A549 (cell line): ENCODE results near the gene CPOX. TPM values are rescaled to one million over a fixed set of nuclear protein-coding genes. Genes with fewer than 3 reads are reported as not detected.

ENCODE experiments used
- ATAC-seq, 2 experiments: fragments of 200-7000 bp in 1 of 2; fragments of >200 bp in 1 of 2; cut with Nextera tagmentation in 1 of 2; cut with Tn5 transposase in 1 of 2; 3 replicates each; pipeline versions ENCODE4 v1.8.0 to v1.9.1; 2018 to 2020; ENCODE audit warnings: mild to moderate bottlenecking in 1 of 2, moderate library complexity in 1 of 2
- CTCF ChIA-PET: fragments of 300-600 bp; sonication (Branson Sonifier 250); formaldehyde crosslinking; extraction: SDS; loops from one replicate; lab custom pipeline; 2021; ENCODE audit warnings: antibody characterized with exemption, inconsistent platforms; lab: Yijun Ruan, JAX
- POLR2A ChIA-PET: fragments of 350-600 bp; formaldehyde crosslinking; extraction: SDS; loops from one replicate; lab custom pipeline; 2021; ENCODE audit warnings: antibody characterized with exemption, inconsistent platforms; lab: Yijun Ruan, JAX
- DNase-seq, 2 experiments: peaks; one replicate each; pipeline versions ENCODE4 v3.0.0 to v3.0.0-alpha.2; 2011 to 2016; ENCODE audit warnings: low read depth in 1 of 2, low spot score in 1 of 2
- FAIRE-seq: peaks from 2 replicates; lab custom pipeline; 2011; peaks lifted over from hg19 to GRCh38; lab: Jason Lieb, UNC
- H3K27ac ChIP-seq, 2 experiments: fragments of >200 bp; sonication (Bioruptor Twin); formaldehyde crosslinking; 3 replicates each; pipeline ENCODE4 v1.5.1; 2016 to 2017
- H3K4me1 ChIP-seq: fragments of >200 bp; sonication (Bioruptor Twin); formaldehyde crosslinking; 3 replicates; pipeline ENCODE4 v1.6.1; 2016
- H3K4me2 ChIP-seq: fragments of >200 bp; sonication (Bioruptor Twin); formaldehyde crosslinking; 3 replicates; pipeline ENCODE4 v1.6.1; 2016
- H3K4me3 ChIP-seq: fragments of >200 bp; sonication (Bioruptor Twin); formaldehyde crosslinking; 3 replicates; pipeline ENCODE4 v1.5.1; 2016
- H3K9me3 ChIP-seq: fragments of >200 bp; sonication (Bioruptor Twin); formaldehyde crosslinking; 3 replicates; pipeline ENCODE4 v1.6.1; 2016
- ATOH8 ChIP-seq: fragments of 250-450 bp; sonication (Bioruptor Pico); IDR thresholded peaks from 2 replicates; pipeline ENCODE4 v1.5.0; 2020; ENCODE audit warnings: low read depth, mild to moderate bottlenecking, moderate library complexity
- BCL3 ChIP-seq: fragments of >200 bp; sonication (Bioruptor Twin); formaldehyde crosslinking; IDR thresholded peaks from 3 replicates; pipeline ENCODE4 v1.6.1; 2016
- BHLHE40 ChIP-seq: IDR thresholded peaks from 2 replicates; pipeline ENCODE4 v1.6.1; 2012; ENCODE audit warnings: low read depth, low read length, inconsistent platforms
- CBX8 ChIP-seq: fragments of 200-600 bp; sonication (generic); IDR thresholded peaks from 2 replicates; pipeline ENCODE4 v1.6.1; 2016
- CEBPB ChIP-seq, 2 experiments: fragments of >200 bp in 1 of 2; sonication (Bioruptor Twin) in 1 of 2; formaldehyde crosslinking in 1 of 2; IDR thresholded peaks; 2 replicates each; pipeline ENCODE4 v1.6.1; 2012 to 2016
- CHD4 ChIP-seq: fragments of 200-600 bp; sonication (generic); IDR thresholded peaks from 2 replicates; pipeline ENCODE4 v1.6.1; 2016; ENCODE audit warnings: antibody characterized with exemption, mild to moderate bottlenecking, borderline replicate concordance
- CTCF ChIP-seq: fragments of >200 bp; sonication (Bioruptor Twin); formaldehyde crosslinking; IDR thresholded peaks from 3 replicates; pipeline ENCODE4 v1.5.1; 2016
- EHMT2 ChIP-seq: fragments of 200-600 bp; sonication (generic); IDR thresholded peaks from 2 replicates; pipeline ENCODE4 v1.6.1; 2016; ENCODE audit warnings: antibody characterized with exemption, low read depth, mild to moderate bottlenecking, moderate library complexity
- FOSL2 ChIP-seq, 2 experiments: fragments of 450-650 bp in 1 of 2; fragments of >200 bp in 1 of 2; sonication (Bioruptor Twin) in 1 of 2; formaldehyde crosslinking; IDR thresholded peaks; 2 replicates each; pipeline versions ENCODE4 v1.5.0 to v1.6.1; 2016 to 2020; ENCODE audit warnings: mild to moderate bottlenecking in 1 of 2, moderate library complexity in 1 of 2
- HDAC2 ChIP-seq: fragments of 200-600 bp; sonication (generic); IDR thresholded peaks from 2 replicates; pipeline ENCODE4 v1.6.1; 2016
- HEYL ChIP-seq: fragments of 250-450 bp; sonication (Bioruptor Pico); IDR thresholded peaks from 2 replicates; pipeline ENCODE4 v1.8.0; 2021; ENCODE audit warnings: mild to moderate bottlenecking, moderate library complexity
- HOXA7 ChIP-seq: fragments of 250-450 bp; sonication (Bioruptor Pico); IDR thresholded peaks from 2 replicates; pipeline ENCODE4 v1.5.0; 2020; ENCODE audit warnings: mild to moderate bottlenecking, moderate library complexity
- HOXB5 ChIP-seq: fragments of 250-450 bp; sonication (Bioruptor Pico); IDR thresholded peaks from 2 replicates; pipeline ENCODE4 v1.5.0; 2020; ENCODE audit warnings: mild to moderate bottlenecking, moderate library complexity
- KDM5A ChIP-seq: fragments of 200-600 bp; sonication (generic); IDR thresholded peaks from 2 replicates; pipeline ENCODE4 v1.6.1; 2016; ENCODE audit warnings: antibody characterized with exemption, mild to moderate bottlenecking
- MAFK ChIP-seq: fragments of 450-650 bp; IDR thresholded peaks from 2 replicates; pipeline ENCODE4 v1.6.1; 2014; ENCODE audit not compliant: partially characterized antibody
- MAX ChIP-seq: IDR thresholded peaks from 2 replicates; pipeline ENCODE4 v1.6.1; 2012
- MAZ ChIP-seq: fragments of 150-350 bp; IDR thresholded peaks from 2 replicates; pipeline ENCODE4 v1.6.1; 2014; ENCODE audit warnings: antibody characterized with exemption, low read depth, low read length, borderline replicate concordance
- NR3C1 ChIP-seq: fragments of >200 bp; sonication (Bioruptor Twin); formaldehyde crosslinking; IDR thresholded peaks from 3 replicates; pipeline ENCODE4 v1.6.1; 2017
- PHF8 ChIP-seq: fragments of 200-600 bp; sonication (generic); IDR thresholded peaks from 2 replicates; pipeline ENCODE4 v1.6.1; 2016; ENCODE audit warnings: low read depth, mild to moderate bottlenecking, antibody characterized with exemption, moderate library complexity, borderline replicate concordance
- POLR2A ChIP-seq: IDR thresholded peaks from 2 replicates; pipeline ENCODE4 v1.6.1; 2012; ENCODE audit warnings: mild to moderate bottlenecking, low read length
- RCOR1 ChIP-seq: fragments of 150-350 bp; IDR thresholded peaks from 2 replicates; pipeline ENCODE4 v1.6.1; 2014; ENCODE audit warnings: antibody characterized with exemption, low read length, low read depth
- RFX5 ChIP-seq: fragments of 450-650 bp; IDR thresholded peaks from 2 replicates; pipeline ENCODE4 v1.7.1; 2014; ENCODE audit warnings: antibody characterized with exemption, mild to moderate bottlenecking, moderate library complexity
- RNF2 ChIP-seq: fragments of 200-600 bp; sonication (generic); IDR thresholded peaks from 2 replicates; pipeline ENCODE4 v1.6.1; 2016; ENCODE audit warnings: low read depth, mild to moderate bottlenecking, antibody characterized with exemption, moderate library complexity, borderline replicate concordance
- SMC3 ChIP-seq: fragments of >200 bp; sonication (Bioruptor Twin); formaldehyde crosslinking; IDR thresholded peaks from 3 replicates; pipeline ENCODE4 v1.6.1; 2018; ENCODE audit warnings: inconsistent platforms
- SREBF2 ChIP-seq: fragments of 450-650 bp; IDR thresholded peaks from 2 replicates; pipeline ENCODE4 v1.6.1; 2014; ENCODE audit warnings: mild to moderate bottlenecking, moderate library complexity
- ZFP36 ChIP-seq: fragments of 450-650 bp; IDR thresholded peaks from 2 replicates; pipeline ENCODE4 v1.6.1; 2014; ENCODE audit warnings: borderline replicate concordance; ENCODE audit not compliant: partially characterized antibody
- WGBS: methylation state at CpG from one replicate; pipeline ENCODE4 v1.1.6; 2017; ENCODE audit errors: missing lambda C conversion rate; 5-methylcytosine and 5-hydroxymethylcytosine counted together
- polyA plus RNA-seq, 4 experiments: library from polyadenylated mRNA; depleted of rRNA in 3 of 4; stranded (reverse); fragments of >200 nt; fragmentation: RNase III in 1 of 4; extraction: RNeasy Plus Mini Kit Qiagen cat#74134 plus additional on column Dnase treatment in 1 of 4; gene quantifications; 2 replicates in 3 of 4; 3 replicates in 1 of 4; pipeline ENCODE4 v1.2.3, GENCODE V29; 2011 to 2017
- TF ChIP-seq, protein P1 (sequence below): fragments of 250-450 bp; sonication (Bioruptor Pico); IDR thresholded peaks from 2 replicates; pipeline ENCODE4 v1.5.0; 2021; ENCODE audit warnings: mild to moderate bottlenecking, moderate library complexity, borderline replicate concordance
- TF ChIP-seq, protein P2 (sequence below): IDR thresholded peaks from 2 replicates; pipeline ENCODE4 v1.6.1; 2012; ENCODE audit warnings: low read depth, borderline replicate concordance
- TF ChIP-seq, protein P3 (sequence below): fragments of >200 bp; sonication (Bioruptor Twin); formaldehyde crosslinking; IDR thresholded peaks from 2 replicates; pipeline ENCODE4 v1.6.1; 2016
- TF ChIP-seq, protein P4 (sequence below): IDR thresholded peaks from 2 replicates; pipeline ENCODE4 v1.6.1; 2012

The CPOX gene
- polyA plus RNA-seq, 2 of the 4 experiments (the other 2 are of a cell fraction) = 25.7 to 30.3 TPM

DNA sequence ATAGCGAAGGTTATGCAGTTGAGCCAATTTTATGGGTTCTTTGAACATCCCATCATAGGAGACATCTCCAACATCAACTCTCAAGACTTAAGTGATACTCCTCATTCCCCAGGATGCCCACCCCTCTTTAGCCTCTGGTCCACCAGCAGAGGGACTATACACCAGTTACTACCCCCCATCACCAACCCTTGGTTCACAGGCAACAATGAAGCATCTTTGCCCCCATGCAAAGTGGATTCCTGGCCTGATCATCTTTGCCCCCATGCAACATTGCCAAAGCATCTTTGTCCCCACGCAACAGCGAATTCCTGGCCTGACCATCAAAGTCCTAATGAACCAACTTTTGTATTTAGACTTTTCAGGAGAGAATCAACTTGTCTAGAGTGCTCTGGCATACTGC is 42.6 kb downstream of the CPOX start:
- Histone ChIP-seq H3K4me2 (no peak overlapping the region), H3K4me3 (no peak overlapping the region), H3K4me1 (no peaks in the 10 kb centered on the region), H3K9me3 (no peaks in the 10 kb centered on the region), H3K27ac (no peak overlapping the region)
- ChIA-PET POLR2A (no interaction called here), CTCF (interaction anchor here (0.6 to 0.8 kb wide), 2 partner anchors 14 to 46 kb away, joined by 3 read pairs; no protein-coding TSS in a partner anchor)
- FAIRE-seq = no peak
- TF ChIP-seq HEYL (CRISPR knock-in tag) (no peak), RNF2 (no peak), EHMT2 (no peak)
- TF ChIP-seq, protein P1, sequence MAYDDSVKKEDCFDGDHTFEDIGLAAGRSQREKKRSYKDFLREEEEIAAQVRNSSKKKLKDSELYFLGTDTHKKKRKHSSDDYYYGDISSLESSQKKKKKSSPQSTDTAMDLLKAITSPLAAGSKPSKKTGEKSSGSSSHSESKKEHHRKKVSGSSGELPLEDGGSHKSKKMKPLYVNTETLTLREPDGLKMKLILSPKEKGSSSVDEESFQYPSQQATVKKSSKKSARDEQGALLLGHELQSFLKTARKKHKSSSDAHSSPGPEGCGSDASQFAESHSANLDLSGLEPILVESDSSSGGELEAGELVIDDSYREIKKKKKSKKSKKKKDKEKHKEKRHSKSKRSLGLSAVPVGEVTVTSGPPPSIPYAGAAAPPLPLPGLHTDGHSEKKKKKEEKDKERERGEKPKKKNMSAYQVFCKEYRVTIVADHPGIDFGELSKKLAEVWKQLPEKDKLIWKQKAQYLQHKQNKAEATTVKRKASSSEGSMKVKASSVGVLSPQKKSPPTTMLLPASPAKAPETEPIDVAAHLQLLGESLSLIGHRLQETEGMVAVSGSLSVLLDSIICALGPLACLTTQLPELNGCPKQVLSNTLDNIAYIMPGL (CRISPR knock-in tag) = no peak
- no peak for DNase-seq
- ATAC-seq = no peak
- 32% methylated on average over 3 of the region's 3 CpGs for WGBS

DNA sequence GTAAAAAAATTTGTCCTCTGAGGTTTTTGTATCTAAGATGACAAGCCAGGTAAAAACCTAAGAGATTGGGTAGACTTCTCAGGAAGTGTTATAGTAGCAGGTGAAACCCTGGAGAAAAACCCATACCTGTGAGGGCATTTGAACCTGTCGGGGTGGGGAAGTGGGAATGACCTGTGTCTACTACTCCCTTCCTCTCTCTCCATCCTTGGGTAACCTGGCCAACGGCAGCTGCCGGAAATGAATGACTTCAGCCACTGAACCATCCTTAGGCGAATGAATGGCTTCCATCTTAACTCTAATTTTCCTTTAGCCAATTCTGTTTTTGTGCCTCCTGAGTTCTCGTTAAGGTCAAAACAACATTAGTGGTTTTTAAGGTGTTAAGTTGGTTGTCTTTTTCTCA is 44.9 kb downstream of the CPOX start:
- CTCF ChIA-PET = no interaction called here
- no peak for TF ChIP-seq BCL3
- TF ChIP-seq SMC3 = no peak
- TF ChIP-seq HOXA7 (CRISPR knock-in tag) = no peak
- TF ChIP-seq CBX8 = no peak
- TF ChIP-seq, protein P2, sequence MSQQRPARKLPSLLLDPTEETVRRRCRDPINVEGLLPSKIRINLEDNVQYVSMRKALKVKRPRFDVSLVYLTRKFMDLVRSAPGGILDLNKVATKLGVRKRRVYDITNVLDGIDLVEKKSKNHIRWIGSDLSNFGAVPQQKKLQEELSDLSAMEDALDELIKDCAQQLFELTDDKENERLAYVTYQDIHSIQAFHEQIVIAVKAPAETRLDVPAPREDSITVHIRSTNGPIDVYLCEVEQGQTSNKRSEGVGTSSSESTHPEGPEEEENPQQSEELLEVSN = no peak
- TF ChIP-seq POLR2A = no peak
- no peak for TF ChIP-seq MAFK
- TF ChIP-seq PHF8 = no peak
- no peak for TF ChIP-seq HDAC2
- DNase-seq = no peak
- Histone ChIP-seq H3K4me3 (no peak overlapping the region), H3K9me3 (no peaks in the 10 kb centered on the region), H3K4me1 (no peaks in the 10 kb centered on the region), H3K27ac (no peak overlapping the region), H3K4me2 (no peak overlapping the region)
- WGBS = 63% methylated on average over 5 of the region's 5 CpGs
- no peak for FAIRE-seq
- ATAC-seq = no peak
- POLR2A ChIA-PET = no interaction called here

GRCh38 chr3:98545940-98546339 is 47.5 kb downstream of the CPOX start:
- Histone ChIP-seq H3K4me1 (no peaks in the 10 kb centered on the region), H3K4me3 (no peak overlapping the region), H3K27ac (no peak overlapping the region), H3K4me2 (peak overlapping the region; percentile 7; the same call in 1 of the 3 replicates), H3K9me3 (no peaks in the 10 kb centered on the region)
- ChIA-PET CTCF (no interaction called here), POLR2A (no interaction called here)
- no peak for ATAC-seq
- WGBS = 28% methylated on average over 5 of the region's 5 CpGs
- FAIRE-seq = no peak
- DNase-seq = no peak
- TF ChIP-seq BHLHE40 (no peak), CTCF (no peak), KDM5A (no peak), FOSL2 (IDR thresholded peaks at IDR 0.05) (no peak), FOSL2 (CRISPR knock-in tag; IDR thresholded peaks at IDR 0.05) (no peak), CEBPB (IDR thresholded peaks at IDR 0.05) (no peak), HOXB5 (CRISPR knock-in tag) (no peak), SREBF2 (no peak), ATOH8 (no peak), MAX (no peak), RFX5 (no peak), ZFP36 (no peak), MAZ (no peak), RCOR1 (no peak), CHD4 (no peak), HDAC2 (no peak), NR3C1 (no peak)
- TF ChIP-seq, protein P3, sequence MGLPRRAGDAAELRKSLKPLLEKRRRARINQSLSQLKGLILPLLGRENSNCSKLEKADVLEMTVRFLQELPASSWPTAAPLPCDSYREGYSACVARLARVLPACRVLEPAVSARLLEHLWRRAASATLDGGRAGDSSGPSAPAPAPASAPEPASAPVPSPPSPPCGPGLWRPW = no peak
- TF ChIP-seq, protein P4, sequence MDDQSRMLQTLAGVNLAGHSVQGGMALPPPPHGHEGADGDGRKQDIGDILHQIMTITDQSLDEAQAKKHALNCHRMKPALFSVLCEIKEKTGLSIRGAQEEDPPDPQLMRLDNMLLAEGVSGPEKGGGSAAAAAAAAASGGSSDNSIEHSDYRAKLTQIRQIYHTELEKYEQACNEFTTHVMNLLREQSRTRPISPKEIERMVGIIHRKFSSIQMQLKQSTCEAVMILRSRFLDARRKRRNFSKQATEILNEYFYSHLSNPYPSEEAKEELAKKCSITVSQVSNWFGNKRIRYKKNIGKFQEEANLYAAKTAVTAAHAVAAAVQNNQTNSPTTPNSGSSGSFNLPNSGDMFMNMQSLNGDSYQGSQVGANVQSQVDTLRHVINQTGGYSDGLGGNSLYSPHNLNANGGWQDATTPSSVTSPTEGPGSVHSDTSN = no peak
